GM18907 (cell line): ENCODE measurements around the gene PDLIM5.

ENCODE experiments used
- ATAC-seq: cut with Tn5 transposase; IDR thresholded peaks from one replicate; pipeline ENCODE4 v1.9.1; 2021; ENCODE audit warnings: mild to moderate bottlenecking, moderate library complexity; ENCODE audit not compliant: unreplicated experiment

PDLIM5 gene

GRCh38 chr4:94678896-94679295 is 227.2 kb downstream of the PDLIM5 start:
- ATAC-seq = no peak

GRCh38 chr4:94680176-94680862 is 228.6 kb downstream of the PDLIM5 start:
- no peak for ATAC-seq

- no peak for ATAC-seq
These were observed 234.3 kb downstream of the PDLIM5 start for GRCh38 chr4:94686086-94686485.

- no peak for ATAC-seq
These were observed 237.6 kb downstream of the PDLIM5 start for GRCh38 chr4:94689155-94689860.

- ATAC-seq = no peak
These were observed 239.1 kb downstream of the PDLIM5 start for GRCh38 chr4:94690851-94691254.

GRCh38 chr4:94691552-94691951 is 239.8 kb downstream of the PDLIM5 start:
- ATAC-seq = no peak

GRCh38 chr4:94695384-94695783 is 243.6 kb downstream of the PDLIM5 start:
- no peak for ATAC-seq

- no peak for ATAC-seq
These were observed 246.4 kb downstream of the PDLIM5 start for GRCh38 chr4:94698187-94698586.

GRCh38 chr4:94700298-94700697 is 248.6 kb downstream of the PDLIM5 start:
- no peak for ATAC-seq

GRCh38 chr4:94701631-94702300 is 250.0 kb downstream of the PDLIM5 start:
- no peak for ATAC-seq

GRCh38 chr4:94711635-94712034 is 259.9 kb downstream of the PDLIM5 start:
- ATAC-seq = no peak

- ATAC-seq = no peak
These were observed 262.8 kb downstream of the PDLIM5 start for GRCh38 chr4:94714365-94715160.

- ATAC-seq = no peak
These were observed 264.0 kb downstream of the PDLIM5 start for GRCh38 chr4:94715726-94716125.
